Activated CD4-positive, alpha-beta T cell treated with anti-CD3 and anti-CD28 coated beads for 36 hours (primary cell): ENCODE results near the gene CAPZB. TPM values are rescaled to one million over a fixed set of nuclear protein-coding genes. Genes with fewer than 3 reads are reported as not detected.

Source experiments
- total RNA-seq, 2 experiments: library from RNA; stranded (reverse); gene quantifications; one replicate each; pipeline ENCODE4 v1.2.3, GENCODE V29; 2021

Gene CAPZB
- total RNA-seq, 2 experiments from 2014 or later, result 320 to 346 TPM

Other genes with a start within 250 kb of the CAPZB start
- gene EMC1, start 234.0 kb downstream of the CAPZB start, total RNA-seq, result 10 to 100 TPM; 45.0 to 59.0 TPM
- 10 to 100 TPM; 82.6 to 95.0 TPM for gene MRTO4, start 233.7 kb downstream of the CAPZB start, total RNA-seq
- under 1 TPM; 0.39 to 0.60 TPM for gene AKR7A3, start 196.8 kb downstream of the CAPZB start, total RNA-seq
- 10 to 100 TPM; 41.3 to 43.0 TPM for gene AKR7A2, start 173.4 kb downstream of the CAPZB start, total RNA-seq
- gene SLC66A1, start 173.2 kb downstream of the CAPZB start, total RNA-seq, result 1 to 10 TPM; 5.9 to 6.5 TPM
- gene NBL1, start 158.8 kb upstream of the CAPZB start, total RNA-seq, result 10 to 100 TPM; 10.5 to 10.7 TPM
- 1 to 10 TPM; 1.1 to 1.6 TPM for gene HTR6, start 179.3 kb upstream of the CAPZB start, total RNA-seq